ENCODE data around the gene SERPINI1. TPM values are rescaled to one million over a fixed set of nuclear protein-coding genes. Genes with fewer than 3 reads are reported as not detected.

The SERPINI1 gene
- total RNA-seq, 1 donor from 2014 or later, result 66.2 TPM

- no peaks in the 10 kb centered on the region for H3K4me1 Mint-ChIP-seq (ENCODE audit: low read depth, unreplicated experiment)
- no peaks in the 10 kb centered on the region for H3K36me3 Mint-ChIP-seq (ENCODE audit: unreplicated experiment)
- no peak for DNase-seq
- H3K27ac Mint-ChIP-seq (ENCODE audit: unreplicated experiment), result no peak overlapping the region
- H3K4me3 Mint-ChIP-seq (ENCODE audit: unreplicated experiment), result no peak overlapping the region
- H3K9me3 Mint-ChIP-seq (ENCODE audit: unreplicated experiment), result no peaks in the 10 kb centered on the region
- TF ChIP-seq CTCF (IDR thresholded peaks at IDR 0.05; ENCODE audit: partially characterized antibody, unreplicated experiment), result no peak
- no peaks in the 10 kb centered on the region for H3K27me3 Mint-ChIP-seq (ENCODE audit: unreplicated experiment)
These were observed 77.9 kb downstream of the SERPINI1 start for GRCh38 chr3:167813169-167814123.

- no peaks in the 10 kb centered on the region for H3K4me1 Mint-ChIP-seq (ENCODE audit: low read depth, unreplicated experiment)
- no peak for TF ChIP-seq CTCF (IDR thresholded peaks at IDR 0.05; ENCODE audit: partially characterized antibody, unreplicated experiment)
- H3K9me3 Mint-ChIP-seq (ENCODE audit: unreplicated experiment), result no peaks in the 10 kb centered on the region
- H3K36me3 Mint-ChIP-seq (ENCODE audit: unreplicated experiment), result no peaks in the 10 kb centered on the region
- no peaks in the 10 kb centered on the region for H3K27me3 Mint-ChIP-seq (ENCODE audit: unreplicated experiment)
- DNase-seq, result no peak
- H3K27ac Mint-ChIP-seq (ENCODE audit: unreplicated experiment), result no peak overlapping the region
- H3K4me3 Mint-ChIP-seq (ENCODE audit: unreplicated experiment), result no peak overlapping the region
These were observed 79.0 kb downstream of the SERPINI1 start for GRCh38 chr3:167814441-167814951.

GRCh38 chr3:167816953-167817352, 81.4 kb downstream of the SERPINI1 start:
- no peak overlapping the region for H3K4me3 Mint-ChIP-seq (ENCODE audit: unreplicated experiment)
- no peaks in the 10 kb centered on the region for H3K27me3 Mint-ChIP-seq (ENCODE audit: unreplicated experiment)
- H3K9me3 Mint-ChIP-seq (ENCODE audit: unreplicated experiment), result no peaks in the 10 kb centered on the region
- no peak overlapping the region for H3K27ac Mint-ChIP-seq (ENCODE audit: unreplicated experiment)
- no peak for DNase-seq
- H3K4me1 Mint-ChIP-seq (ENCODE audit: low read depth, unreplicated experiment), result no peaks in the 10 kb centered on the region
- no peak for TF ChIP-seq CTCF (IDR thresholded peaks at IDR 0.05; ENCODE audit: partially characterized antibody, unreplicated experiment)
- H3K36me3 Mint-ChIP-seq (ENCODE audit: unreplicated experiment), result no peaks in the 10 kb centered on the region

GRCh38 chr3:167820102-167820865, 84.8 kb downstream of the SERPINI1 start:
- Mint-ChIP-seq H3K4me3 (ENCODE audit: unreplicated experiment) (no peak overlapping the region), H3K4me1 (ENCODE audit: low read depth, unreplicated experiment) (no peaks in the 10 kb centered on the region), H3K27me3 (ENCODE audit: unreplicated experiment) (no peaks in the 10 kb centered on the region), H3K36me3 (ENCODE audit: unreplicated experiment) (no peaks in the 10 kb centered on the region), H3K27ac (ENCODE audit: unreplicated experiment) (no peak overlapping the region), H3K9me3 (ENCODE audit: unreplicated experiment) (no peaks in the 10 kb centered on the region)
- TF ChIP-seq CTCF (IDR thresholded peaks at IDR 0.05; ENCODE audit: partially characterized antibody, unreplicated experiment), result no peak
- DNase-seq, result no peak
